SJSA1 (cell line): Measurements from ENCODE around the gene KCNA10. TPM values are rescaled to one million over a fixed set of nuclear protein-coding genes. Genes with fewer than 3 reads are reported as not detected.

Source experiments
- DNase-seq, 2 experiments: peaks; one replicate each; pipeline ENCODE4 v3.0.0-alpha.2; 2015 to 2020; ENCODE audit warnings: low spot score in 2 of 2, low read depth in 1 of 2
- H3K27ac ChIP-seq: fragments of 250-450 bp; sonication (Bioruptor Pico); 2 replicates; pipeline ENCODE4 v1.5.1; 2020; ENCODE audit warnings: mild to moderate bottlenecking, moderate library complexity
- H3K27me3 ChIP-seq: fragments of 250-450 bp; sonication (Bioruptor Pico); replicated peaks from 2 replicates; pipeline ENCODE4 v1.5.1; 2020; ENCODE audit warnings: mild to moderate bottlenecking, moderate library complexity
- H3K36me3 ChIP-seq: fragments of 250-450 bp; sonication (Bioruptor Pico); 2 replicates; pipeline ENCODE4 v1.5.1; 2020; ENCODE audit warnings: mild to moderate bottlenecking
- H3K4me1 ChIP-seq: fragments of 250-450 bp; sonication (Bioruptor Pico); replicated peaks from 2 replicates; pipeline ENCODE4 v1.6.1; 2021; ENCODE audit warnings: mild to moderate bottlenecking
- H3K4me3 ChIP-seq: fragments of 250-450 bp; sonication (Bioruptor Pico); 2 replicates; pipeline ENCODE4 v1.5.1; 2020; ENCODE audit warnings: mild to moderate bottlenecking
- H3K9me3 ChIP-seq: fragments of 250-450 bp; sonication (Bioruptor Pico); replicated peaks from 2 replicates; pipeline ENCODE4 v1.5.1; 2020; ENCODE audit warnings: mild to moderate bottlenecking
- total RNA-seq: library from RNA; depleted of rRNA; stranded (reverse); fragments of >200 nt; shearing (Covaris generic); gene quantifications from 2 replicates; pipeline ENCODE4 v1.2.3, GENCODE V29; 2014

KCNA10 gene
- total RNA-seq, 1 experiment from 2014 or later = not detected

DNA sequence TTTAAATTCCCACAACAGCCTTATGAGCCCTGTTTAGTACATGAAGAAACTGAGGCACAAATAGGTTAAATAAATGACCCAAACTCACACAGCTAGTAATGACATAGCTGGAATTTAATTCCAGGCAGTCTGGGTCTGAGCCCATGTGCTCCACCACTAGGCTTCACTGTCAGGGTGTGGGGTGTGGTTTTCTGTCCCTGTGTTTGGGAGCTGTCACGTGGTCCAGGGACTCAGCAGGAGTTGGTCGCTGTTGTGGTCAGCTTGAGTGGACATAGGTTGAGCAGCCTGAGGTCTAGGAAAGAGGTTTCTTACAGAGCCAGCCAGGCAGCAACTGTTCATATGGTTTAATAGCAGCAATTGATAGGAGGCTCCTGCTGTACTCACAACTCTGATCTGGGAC, 28.0 kb upstream of the KCNA10 start:
- no peaks in the 10 kb centered on the region; the same call in 1 of the 2 replicates for H3K27me3 ChIP-seq

GRCh38 chr1:110545492-110545891, 26.5 kb upstream of the KCNA10 start:
- Histone ChIP-seq H3K9me3 (no peaks in the 10 kb centered on the region), H3K36me3 (no peaks in the 10 kb centered on the region), H3K27me3 (no peaks in the 10 kb centered on the region; the same call in 1 of the 2 replicates), H3K27ac (no peak overlapping the region), H3K4me1 (no peaks in the 10 kb centered on the region), H3K4me3 (no peak overlapping the region)
- no peak for DNase-seq

More for the DNA sequence above, 28.0 kb upstream of the KCNA10 start:
- Histone ChIP-seq H3K27ac (no peak overlapping the region), H3K4me3 (no peak overlapping the region), H3K9me3 (no peaks in the 10 kb centered on the region), H3K36me3 (no peaks in the 10 kb centered on the region), H3K4me1 (no peaks in the 10 kb centered on the region)
- DNase-seq = no peak

- H3K4me1 ChIP-seq = no peaks in the 10 kb centered on the region
- no peaks in the 10 kb centered on the region; the same call in 1 of the 2 replicates for H3K27me3 ChIP-seq
- H3K36me3 ChIP-seq = no peaks in the 10 kb centered on the region
- no peak overlapping the region for H3K4me3 ChIP-seq
- H3K9me3 ChIP-seq = no peaks in the 10 kb centered on the region
- H3K27ac ChIP-seq = no peak overlapping the region
- DNase-seq = no peak
Observed at GRCh38 chr1:110544753-110545152, 25.8 kb upstream of the KCNA10 start.

- no peak for DNase-seq
- H3K4me3 ChIP-seq = no peak overlapping the region
- no peaks in the 10 kb centered on the region for H3K36me3 ChIP-seq
- no peaks in the 10 kb centered on the region for H3K9me3 ChIP-seq
- no peaks in the 10 kb centered on the region for H3K4me1 ChIP-seq
- no peaks in the 10 kb centered on the region for H3K27me3 ChIP-seq
- H3K27ac ChIP-seq = no peak overlapping the region
Observed at GRCh38 chr1:110542725-110543124, 23.8 kb upstream of the KCNA10 start.

- Histone ChIP-seq H3K27ac (no peak overlapping the region), H3K9me3 (no peaks in the 10 kb centered on the region), H3K36me3 (no peaks in the 10 kb centered on the region), H3K4me1 (no peaks in the 10 kb centered on the region), H3K27me3 (no peaks in the 10 kb centered on the region), H3K4me3 (no peak overlapping the region)
- no peak for DNase-seq
Observed at GRCh38 chr1:110541906-110542395, 23.0 kb upstream of the KCNA10 start.

- no peaks in the 10 kb centered on the region for H3K4me1 ChIP-seq
- no peaks in the 10 kb centered on the region for H3K9me3 ChIP-seq
- DNase-seq = no peak
- no peak overlapping the region for H3K27ac ChIP-seq
- no peak overlapping the region for H3K4me3 ChIP-seq
- H3K36me3 ChIP-seq = no peaks in the 10 kb centered on the region
- no peaks in the 10 kb centered on the region for H3K27me3 ChIP-seq
Observed at GRCh38 chr1:110540891-110541685, 22.1 kb upstream of the KCNA10 start.

DNA sequence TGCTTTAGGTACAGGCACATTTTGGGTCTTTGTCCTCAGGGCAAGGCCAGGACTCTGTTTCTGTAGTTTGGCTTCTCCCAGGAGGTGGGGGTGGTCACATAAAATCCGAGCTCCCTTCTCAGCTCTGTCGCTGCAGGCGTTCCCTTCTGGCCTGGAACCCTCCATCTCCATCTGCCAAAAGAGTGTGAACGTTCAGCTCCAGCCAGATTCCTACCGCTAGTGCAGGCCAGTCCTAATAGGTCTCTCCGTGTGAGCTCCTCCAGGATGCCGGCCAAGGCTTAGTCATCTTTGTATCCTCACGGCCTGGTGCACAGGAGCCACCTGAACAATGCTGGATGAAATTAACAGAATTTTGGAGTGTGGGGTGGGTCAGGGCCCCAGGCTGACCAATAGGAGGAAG, 19.9 kb upstream of the KCNA10 start:
- no peak for DNase-seq
- no peaks in the 10 kb centered on the region for H3K27me3 ChIP-seq
- H3K4me3 ChIP-seq = no peak overlapping the region
- H3K27ac ChIP-seq = no peak overlapping the region
- H3K4me1 ChIP-seq = no peaks in the 10 kb centered on the region
- H3K9me3 ChIP-seq = no peaks in the 10 kb centered on the region
- no peaks in the 10 kb centered on the region for H3K36me3 ChIP-seq

GRCh38 chr1:110538075-110538474, 19.1 kb upstream of the KCNA10 start:
- H3K9me3 ChIP-seq = no peaks in the 10 kb centered on the region
- no peaks in the 10 kb centered on the region for H3K36me3 ChIP-seq
- H3K27ac ChIP-seq = no peak overlapping the region
- no peak overlapping the region for H3K4me3 ChIP-seq
- H3K4me1 ChIP-seq = no peaks in the 10 kb centered on the region
- DNase-seq = no peak
- H3K27me3 ChIP-seq = no peaks in the 10 kb centered on the region

DNA sequence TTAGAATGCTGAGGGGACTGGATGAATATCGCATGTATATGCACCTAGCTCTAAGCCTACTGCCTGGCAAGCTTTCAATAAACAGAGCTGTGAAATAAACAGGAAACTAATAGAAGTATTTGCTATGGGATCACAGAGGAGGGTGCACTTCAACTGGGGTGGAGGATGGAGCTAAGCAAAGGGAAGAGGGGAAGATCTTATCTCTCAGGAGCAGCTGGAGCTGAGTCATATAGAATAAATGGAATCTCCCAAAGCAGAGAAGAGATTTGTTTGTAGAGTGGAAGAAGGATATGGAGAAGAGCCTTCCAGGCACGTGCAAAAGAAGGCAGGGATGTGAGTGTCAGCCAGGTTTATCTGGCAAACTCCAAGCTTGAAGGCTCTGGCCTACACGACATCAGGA, 17.0 kb upstream of the KCNA10 start:
- Histone ChIP-seq H3K27me3 (0 out of 2 replicates have a peak, but pooled peaks cover 3% of the 10 kb centered on the region), H3K27ac (no peak overlapping the region), H3K36me3 (no peaks in the 10 kb centered on the region), H3K9me3 (no peaks in the 10 kb centered on the region), H3K4me1 (no peaks in the 10 kb centered on the region), H3K4me3 (no peak overlapping the region)
- DNase-seq = no peak

- H3K36me3 ChIP-seq = no peaks in the 10 kb centered on the region
- DNase-seq = no peak
- no peaks in the 10 kb centered on the region for H3K4me1 ChIP-seq
- 0 out of 2 replicates have a peak, but pooled peaks cover 3% of the 10 kb centered on the region for H3K27me3 ChIP-seq
- H3K27ac ChIP-seq = no peak overlapping the region
- H3K4me3 ChIP-seq = no peak overlapping the region
- H3K9me3 ChIP-seq = no peaks in the 10 kb centered on the region
Observed at GRCh38 chr1:110533230-110533629, 14.3 kb upstream of the KCNA10 start.

GRCh38 chr1:110529011-110529410, 10.0 kb upstream of the KCNA10 start:
- Histone ChIP-seq H3K4me1 (no peaks in the 10 kb centered on the region), H3K9me3 (no peaks in the 10 kb centered on the region), H3K4me3 (no peak overlapping the region), H3K27ac (no peak overlapping the region), H3K36me3 (no peaks in the 10 kb centered on the region), H3K27me3 (peaks cover 3% of the 10 kb centered on the region; the same call in 1 of the 2 replicates)
- no peak for DNase-seq

GRCh38 chr1:110526201-110526780, 7.3 kb upstream of the KCNA10 start:
- no peak for DNase-seq
- Histone ChIP-seq H3K4me3 (no peak overlapping the region), H3K36me3 (no peaks in the 10 kb centered on the region), H3K27ac (no peak overlapping the region), H3K9me3 (no peaks in the 10 kb centered on the region), H3K27me3 (no peaks in the 10 kb centered on the region; the same call in 1 of the 2 replicates), H3K4me1 (no peaks in the 10 kb centered on the region)

- no peak for DNase-seq
Observed at GRCh38 chr1:110525249-110525595, 6.2 kb upstream of the KCNA10 start.

More at GRCh38 chr1:110525249-110525595, 6.2 kb upstream of the KCNA10 start:
- Histone ChIP-seq H3K4me1 (no peaks in the 10 kb centered on the region), H3K36me3 (no peaks in the 10 kb centered on the region), H3K27me3 (no peaks in the 10 kb centered on the region; the same call in 1 of the 2 replicates), H3K9me3 (no peaks in the 10 kb centered on the region), H3K27ac (no peak overlapping the region), H3K4me3 (no peak overlapping the region)
